Hematopoietic multipotent progenitor cell treated with erythropoietin and hydrocortisone succinate and interleukin-3 and kit ligand, for 15 days (in vitro differentiated cells): ENCODE data around the gene ZNF529.
"Not testable (repeated sequence)": the region's sequence is repeated elsewhere in the genome, so short reads cannot be mapped to it uniquely, and the experiment has no call there.

Experiments used
- DNase-seq: peaks from one replicate; pipeline ENCODE4 v3.0.0-alpha.2; 2015; ENCODE audit warnings: low spot score

The ZNF529 gene

DNA sequence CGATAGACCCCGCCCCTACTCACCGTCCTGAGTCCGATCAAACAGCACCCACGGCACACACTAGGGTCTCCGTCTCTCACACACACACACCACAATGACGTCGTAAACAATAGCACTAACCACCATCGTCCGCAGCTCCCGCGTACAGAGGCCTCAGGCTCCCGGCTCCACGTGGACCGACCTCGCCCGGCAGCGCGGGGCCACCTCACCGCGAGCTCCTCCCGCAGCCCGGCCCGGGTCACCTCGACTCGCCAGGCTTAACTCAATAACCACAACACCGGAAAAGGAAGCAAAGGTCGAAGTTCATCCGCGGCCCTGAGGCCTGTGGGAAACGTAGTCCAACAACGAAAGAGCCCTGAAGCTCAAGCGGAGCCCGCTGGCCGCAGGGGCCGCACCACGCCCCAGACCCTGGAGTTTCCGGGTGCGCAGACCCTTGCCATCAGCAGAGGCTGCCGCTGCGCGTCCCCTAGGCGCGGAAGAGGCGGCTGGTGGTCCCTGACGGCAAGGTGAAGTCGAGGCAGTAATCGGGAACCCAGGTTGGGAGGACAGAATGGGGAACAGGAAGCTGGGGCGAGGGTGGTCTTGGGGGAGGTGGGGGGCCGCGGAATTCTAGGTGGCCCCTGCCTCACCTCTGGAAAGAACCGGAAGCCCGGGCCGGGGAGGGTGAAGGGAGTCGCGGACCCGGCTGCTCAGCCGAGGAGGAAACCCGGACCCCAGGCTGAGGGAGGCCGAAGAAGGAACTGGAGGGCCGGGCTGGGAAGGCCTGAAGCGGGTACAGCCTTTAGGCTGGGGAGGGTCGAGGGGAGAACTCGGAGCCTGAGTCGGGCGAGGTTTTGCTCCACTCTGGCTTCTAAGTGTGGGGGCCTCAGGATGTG is at the start of gene ZNF529:
Gene ZNF529, minus strand, starts transcription at position 273 of the 875 bp plus-strand sequence. CDS start 946 bp downstream, outside the sequence.
- DNase-seq: peak; percentile 78

- no peak for DNase-seq
These were observed 32.9 kb upstream of the ZNF529 start for GRCh38 chr19:36605877-36606478.

GRCh38 chr19:36605101-36605876 is 32.2 kb upstream of the ZNF529 start, which contains the start of gene ZNF382:
TSS of gene ZNF382 (plus strand) at chr19:36605313. CDS start at chr19:36609915, 4,602 bp downstream.
- DNase-seq: peak; percentile 61

- DNase-seq: peak; percentile 75
These were observed 31.6 kb upstream of the ZNF529 start for GRCh38 chr19:36604656-36605100.

GRCh38 chr19:36602681-36603080 is 29.6 kb upstream of the ZNF529 start:
- DNase-seq: not testable (repeated sequence)

- no peak for DNase-seq
These were observed 6.2 kb upstream of the ZNF529 start for GRCh38 chr19:36579255-36579654.

DNA sequence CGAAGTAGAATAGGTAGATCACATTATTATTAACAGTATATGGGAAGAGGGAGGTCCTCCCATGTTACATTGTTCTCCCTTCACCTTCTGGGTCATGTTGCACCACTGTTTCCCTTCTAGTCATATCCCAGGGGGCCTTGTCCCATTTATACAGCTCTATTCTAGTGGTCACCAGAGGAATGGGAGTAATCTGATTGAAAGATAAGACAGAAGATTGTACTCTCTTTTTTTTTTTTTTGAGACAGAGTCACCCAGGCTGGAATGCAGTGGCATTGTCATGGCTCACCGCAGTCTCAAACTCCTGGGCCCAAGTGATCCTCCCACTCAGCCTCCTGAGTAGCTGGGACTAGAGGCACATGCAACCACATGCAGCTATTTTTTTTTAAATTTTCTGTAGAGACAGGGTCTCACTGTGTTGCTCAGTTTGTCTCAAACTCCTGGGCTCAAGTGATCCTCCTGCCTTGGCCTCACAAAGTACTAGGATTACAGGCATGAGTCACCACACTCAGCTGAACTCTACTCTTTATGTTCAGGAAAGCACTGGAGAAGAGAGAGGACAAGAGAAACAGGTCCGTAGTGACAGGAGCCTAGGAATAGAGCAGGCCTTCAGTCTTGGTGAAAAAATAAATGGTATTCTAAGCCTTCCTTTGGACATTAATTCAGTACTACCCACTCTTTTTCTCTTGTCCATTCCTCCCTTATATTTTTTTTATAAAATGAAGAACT is 4.3 kb upstream of the ZNF529 start:
- no peak for DNase-seq

GRCh38 chr19:36574741-36575140 is 1.6 kb upstream of the ZNF529 start:
- no peak for DNase-seq

- DNase-seq: peak; percentile 3
These were observed 1.0 kb upstream of the ZNF529 start for GRCh38 chr19:36573895-36574720.

GRCh38 chr19:36572593-36573019 is 486 bp downstream of the ZNF529 start:
- no peak for DNase-seq

- no peak for DNase-seq
These were observed 8.7 kb downstream of the ZNF529 start for GRCh38 chr19:36564391-36564790.

GRCh38 chr19:36547001-36547732 is 25.9 kb downstream of the ZNF529 start:
- DNase-seq: no peak

DNA sequence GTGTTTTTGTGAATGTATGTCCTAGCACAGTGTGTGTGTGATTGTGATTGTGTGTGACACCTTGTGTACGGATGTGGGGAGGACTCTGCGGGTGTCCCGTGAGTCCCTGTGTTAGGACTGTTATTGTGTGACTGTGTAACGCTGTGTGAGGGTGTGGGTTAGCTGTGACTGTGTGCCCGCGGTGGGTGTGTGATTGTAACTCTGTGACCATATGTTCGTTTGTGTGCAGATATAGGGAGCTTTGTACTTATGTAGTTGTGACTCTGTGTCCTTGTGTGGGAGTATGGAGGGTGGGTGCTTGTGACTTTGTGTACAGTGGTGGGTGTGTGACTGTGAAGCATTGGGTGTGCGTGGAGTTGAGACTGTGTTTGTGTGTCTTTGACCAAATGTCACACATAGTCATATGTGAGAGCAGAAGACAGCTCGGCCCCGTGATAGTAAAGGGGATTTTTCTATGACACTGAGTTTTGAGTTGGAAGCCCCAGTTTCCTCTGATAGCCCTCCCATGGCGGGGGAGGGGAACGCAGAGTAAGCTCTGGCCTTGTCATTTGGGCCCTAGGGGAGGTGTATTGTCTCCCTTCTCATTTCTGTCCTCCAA is 44.1 kb downstream of the ZNF529 start:
- no peak for DNase-seq

GRCh38 chr19:36528194-36528920 is 44.7 kb downstream of the ZNF529 start, which contains the start of gene ZNF260:
TSS of gene ZNF260 (minus strand) at chr19:36528271. CDS start at chr19:36515238, 13,033 bp downstream.
- DNase-seq: peak; percentile 89

GRCh38 chr19:36527873-36528193 is 45.3 kb downstream of the ZNF529 start:
- DNase-seq: no peak

GRCh38 chr19:36527341-36527740 is 45.8 kb downstream of the ZNF529 start:
- DNase-seq: no peak

DNA sequence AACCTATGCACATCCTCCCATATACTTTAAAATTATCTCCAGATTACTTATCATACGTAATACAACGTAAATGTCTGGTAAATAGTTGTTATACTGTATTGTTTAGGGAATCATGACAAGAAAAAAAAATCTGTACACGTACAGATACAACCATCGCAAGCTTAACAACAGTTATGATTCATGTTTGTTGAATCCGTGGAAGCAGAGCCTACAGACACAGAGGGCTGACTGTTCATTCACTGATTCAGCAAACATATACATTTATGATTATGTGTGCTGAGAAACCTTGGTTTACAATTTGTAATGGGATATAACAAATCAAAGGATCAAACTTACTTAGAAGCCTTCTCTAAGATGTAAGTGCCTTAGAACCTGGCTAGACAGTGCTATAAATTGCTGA is 46.5 kb downstream of the ZNF529 start:
- DNase-seq: no peak

- no peak for DNase-seq
These were observed 48.5 kb downstream of the ZNF529 start for GRCh38 chr19:36524617-36525016.

- DNase-seq: no peak
These were observed 59.0 kb downstream of the ZNF529 start for GRCh38 chr19:36514012-36514612.
